ENCODE data around the gene RIPOR1.

DNA sequence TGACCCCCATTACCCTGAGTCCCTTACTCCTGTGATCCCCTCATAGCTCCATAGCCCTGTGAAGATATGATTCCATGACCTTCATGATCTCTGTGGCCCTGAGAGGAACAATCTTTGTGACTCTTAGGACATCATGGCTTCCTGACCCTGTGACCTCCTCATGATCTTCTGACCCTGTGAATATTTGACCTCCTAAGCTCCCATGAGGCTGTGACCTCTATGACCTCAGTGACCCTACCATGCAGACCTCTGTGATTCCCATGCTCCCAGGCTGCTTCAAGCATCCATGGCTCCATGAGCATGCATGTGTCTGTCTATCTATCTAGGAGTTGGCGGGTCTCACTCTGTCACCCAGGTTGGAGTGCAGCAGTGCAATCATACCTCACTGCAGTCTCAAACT lies 12.1 kb downstream of the RIPOR1 start:
- TF ChIP-seq POLR2A (IDR thresholded peaks at IDR 0.05; ENCODE audit: low read length) = no peak
- no peak for TF ChIP-seq GATA1 (IDR thresholded peaks at IDR 0.05; ENCODE audit: low read depth, low read length)
